Hepatocyte (in vitro differentiated cells): ENCODE data around the gene AVPR2. TPM values are rescaled to one million over a fixed set of nuclear protein-coding genes. Genes with fewer than 3 reads are reported as not detected.

Experiments
- DNase-seq: peaks from one replicate; pipeline ENCODE4 v3.0.0-alpha.2; 2016; ENCODE audit warnings: low spot score
- H2AFZ ChIP-seq: fragments of 200-600 bp; sonication (generic); 2 replicates; pipeline ENCODE4 v1.6.0; 2016; ENCODE audit warnings: antibody characterized with exemption, mild to moderate bottlenecking
- H3K27ac ChIP-seq: fragments of 200-600 bp; sonication (generic); 2 replicates; pipeline ENCODE4 v1.5.1; 2016; ENCODE audit warnings: mild to moderate bottlenecking
- H3K27me3 ChIP-seq: fragments of 200-600 bp; sonication (generic); 2 replicates; pipeline ENCODE4 v1.6.1; 2016
- H3K36me3 ChIP-seq: fragments of 200-600 bp; sonication (generic); replicated peaks from 2 replicates; pipeline ENCODE4 v1.5.1; 2016; ENCODE audit warnings: low read depth; ENCODE audit not compliant: insufficient read depth
- H3K4me1 ChIP-seq: fragments of 200-600 bp; sonication (generic); 2 replicates; pipeline ENCODE4 v1.5.1; 2016; ENCODE audit warnings: mild to moderate bottlenecking, moderate library complexity; ENCODE audit not compliant: insufficient read depth
- H3K4me2 ChIP-seq: fragments of 200-600 bp; sonication (generic); 2 replicates; pipeline ENCODE4 v1.6.0; 2016
- H3K4me3 ChIP-seq: fragments of 200-600 bp; sonication (generic); 2 replicates; pipeline ENCODE4 v1.5.1; 2016; ENCODE audit warnings: mild to moderate bottlenecking
- H3K79me2 ChIP-seq: fragments of 200-600 bp; sonication (generic); 2 replicates; pipeline ENCODE4 v1.6.0; 2017; ENCODE audit warnings: mild to moderate bottlenecking
- H3K9me2 ChIP-seq: fragments of 200-600 bp; sonication (generic); replicated peaks from 2 replicates; pipeline ENCODE4 v1.6.0; 2017; ENCODE audit warnings: mild to moderate bottlenecking; ENCODE audit not compliant: insufficient read depth
- H3K9me3 ChIP-seq: fragments of 200-600 bp; sonication (generic); 2 replicates; pipeline ENCODE4 v1.5.1; 2016; ENCODE audit warnings: low read depth, mild to moderate bottlenecking
- H4K20me1 ChIP-seq: fragments of 200-600 bp; sonication (generic); 2 replicates; pipeline ENCODE4 v1.6.0; 2016; ENCODE audit warnings: mild to moderate bottlenecking; ENCODE audit not compliant: insufficient read depth, poor library complexity, severe bottlenecking
- EZH2 ChIP-seq: fragments of 200-600 bp; sonication (generic); IDR thresholded peaks from 2 replicates; pipeline ENCODE4 v1.6.1; 2016; ENCODE audit warnings: antibody characterized with exemption, mild to moderate bottlenecking, borderline replicate concordance
- EZH2phosphoT487 ChIP-seq: fragments of 200-600 bp; sonication (generic); IDR thresholded peaks from one replicate; pipeline ENCODE4 v1.6.1; 2018; ENCODE audit warnings: antibody characterized with exemption, mild to moderate bottlenecking, low read depth, moderate library complexity; ENCODE audit not compliant: unreplicated experiment, severe bottlenecking
- WGBS: methylation state at CpG from one replicate; pipeline ENCODE4 v1.1.6; 2016; ENCODE audit warnings: low lambda C conversion rate; ENCODE audit errors: missing lambda C conversion rate; 5-methylcytosine and 5-hydroxymethylcytosine counted together
- polyA plus RNA-seq: library from polyadenylated mRNA; unstranded; fragments of >200 nt; fragmentation: Nextera tagmentation; extraction: Ambion mirVana; gene quantifications from 2 replicates; pipeline ENCODE4 v1.2.1, GENCODE V29; 2016
- total RNA-seq: library from RNA; depleted of rRNA; stranded (reverse); fragments of >200 nt; gene quantifications from 2 replicates; pipeline ENCODE4 v1.2.3, GENCODE V29; 2014
- TF ChIP-seq, protein P1 (sequence below): fragments of 200-600 bp; sonication (generic); IDR thresholded peaks from 2 replicates; pipeline ENCODE4 v1.5.1; 2016; ENCODE audit warnings: antibody characterized with exemption, mild to moderate bottlenecking; ENCODE audit not compliant: poor library complexity

Gene AVPR2
- total and polyA plus RNA-seq, 2 experiments from 2014 or later = not detected

- H3K9me3 ChIP-seq = no peaks in the 10 kb centered on the region
- no peak overlapping the region for H3K4me2 ChIP-seq
- no peak overlapping the region for H3K27ac ChIP-seq
- H3K36me3 ChIP-seq = no peaks in the 10 kb centered on the region
- no peaks in the 10 kb centered on the region for H4K20me1 ChIP-seq
- no peak overlapping the region for H3K4me3 ChIP-seq
- DNase-seq = no peak
- H3K79me2 ChIP-seq = no peaks in the 10 kb centered on the region
- H3K4me1 ChIP-seq = no peaks in the 10 kb centered on the region
- no peak overlapping the region for H2AFZ ChIP-seq
- H3K27me3 ChIP-seq = peaks cover 22% of the 10 kb centered on the region
- no peaks in the 10 kb centered on the region for H3K9me2 ChIP-seq
- TF ChIP-seq, protein P1, sequence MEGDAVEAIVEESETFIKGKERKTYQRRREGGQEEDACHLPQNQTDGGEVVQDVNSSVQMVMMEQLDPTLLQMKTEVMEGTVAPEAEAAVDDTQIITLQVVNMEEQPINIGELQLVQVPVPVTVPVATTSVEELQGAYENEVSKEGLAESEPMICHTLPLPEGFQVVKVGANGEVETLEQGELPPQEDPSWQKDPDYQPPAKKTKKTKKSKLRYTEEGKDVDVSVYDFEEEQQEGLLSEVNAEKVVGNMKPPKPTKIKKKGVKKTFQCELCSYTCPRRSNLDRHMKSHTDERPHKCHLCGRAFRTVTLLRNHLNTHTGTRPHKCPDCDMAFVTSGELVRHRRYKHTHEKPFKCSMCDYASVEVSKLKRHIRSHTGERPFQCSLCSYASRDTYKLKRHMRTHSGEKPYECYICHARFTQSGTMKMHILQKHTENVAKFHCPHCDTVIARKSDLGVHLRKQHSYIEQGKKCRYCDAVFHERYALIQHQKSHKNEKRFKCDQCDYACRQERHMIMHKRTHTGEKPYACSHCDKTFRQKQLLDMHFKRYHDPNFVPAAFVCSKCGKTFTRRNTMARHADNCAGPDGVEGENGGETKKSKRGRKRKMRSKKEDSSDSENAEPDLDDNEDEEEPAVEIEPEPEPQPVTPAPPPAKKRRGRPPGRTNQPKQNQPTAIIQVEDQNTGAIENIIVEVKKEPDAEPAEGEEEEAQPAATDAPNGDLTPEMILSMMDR = no peak
- TF ChIP-seq EZH2phosphoT487 (no peak), EZH2 (no peak)
- 70% methylated on average over 4 of the region's 8 CpGs for WGBS
These were observed 22.4 kb upstream of the AVPR2 start for GRCh38 chrX:153882086-153882498.

- Histone ChIP-seq H3K27me3 (peaks cover 25% of the 10 kb centered on the region), H2AFZ (no peak overlapping the region), H3K4me1 (no peaks in the 10 kb centered on the region), H3K36me3 (no peaks in the 10 kb centered on the region), H3K9me2 (no peaks in the 10 kb centered on the region), H3K27ac (no peak overlapping the region), H3K4me2 (no peak overlapping the region), H4K20me1 (no peaks in the 10 kb centered on the region), H3K4me3 (no peak overlapping the region), H3K79me2 (no peaks in the 10 kb centered on the region), H3K9me3 (no peaks in the 10 kb centered on the region)
- 80% methylated on average over 7 of the region's 7 CpGs for WGBS
- DNase-seq = no peak
- TF ChIP-seq EZH2phosphoT487 (no peak), EZH2 (no peak)
- TF ChIP-seq, protein P1 = no peak
These were observed 21.9 kb upstream of the AVPR2 start for GRCh38 chrX:153882557-153882956.

- H3K4me3 ChIP-seq = no peak overlapping the region
- no peaks in the 10 kb centered on the region for H3K9me2 ChIP-seq
- no peak overlapping the region for H3K4me2 ChIP-seq
- no peak overlapping the region for H3K27ac ChIP-seq
- H2AFZ ChIP-seq = no peak overlapping the region
- no peak for DNase-seq
- no peaks in the 10 kb centered on the region for H3K79me2 ChIP-seq
- no peaks in the 10 kb centered on the region for H3K9me3 ChIP-seq
- no peak for TF ChIP-seq EZH2phosphoT487
- no peak for TF ChIP-seq EZH2
- TF ChIP-seq, protein P1 = no peak
- H4K20me1 ChIP-seq = no peaks in the 10 kb centered on the region
- WGBS = 71% methylated on average over 7 of the region's 13 CpGs
- no peaks in the 10 kb centered on the region for H3K36me3 ChIP-seq
- H3K4me1 ChIP-seq = no peaks in the 10 kb centered on the region
- peaks cover 29% of the 10 kb centered on the region for H3K27me3 ChIP-seq
These were observed 21.2 kb upstream of the AVPR2 start for GRCh38 chrX:153883163-153883843.
